Stomach smooth muscle (tissue), 2 donors: Measurements from ENCODE around the gene KCNAB2.
"Not testable (repeated sequence)": the region's sequence is repeated elsewhere in the genome, so short reads cannot be mapped to it uniquely, and the experiment has no call there.

Experiments used
- H3K27ac ChIP-seq: one replicate; pipeline ENCODE4 v1.7.0; 2013; ENCODE audit warnings: mild to moderate bottlenecking, low read length, inconsistent platforms
- H3K27me3 ChIP-seq, 2 donors: one replicate each; pipeline ENCODE4 v1.7.0; 2013; ENCODE audit warnings: low read length in 2 of 2; ENCODE audit not compliant: insufficient read depth in 2 of 2, control insufficient read depth in 1 of 2
- H3K36me3 ChIP-seq, 2 donors: one replicate each; pipeline ENCODE4 v1.7.0; 2013; ENCODE audit warnings: low read length in 2 of 2; ENCODE audit not compliant: control insufficient read depth in 2 of 2, insufficient read depth in 2 of 2
- H3K4me1 ChIP-seq: one replicate; pipeline ENCODE4 v1.7.0; 2013; ENCODE audit warnings: low read length; ENCODE audit not compliant: control insufficient read depth, insufficient read depth
- H3K4me3 ChIP-seq, 2 donors: one replicate each; pipeline ENCODE4 v1.7.0; 2013; ENCODE audit warnings: low read length in 2 of 2
- H3K9ac ChIP-seq, 2 donors: one replicate each; pipeline ENCODE4 v1.7.0; 2013; ENCODE audit warnings: low read length in 2 of 2, mild to moderate bottlenecking in 1 of 2
- H3K9me3 ChIP-seq, 2 donors: one replicate each; pipeline ENCODE4 v1.7.0; 2013; ENCODE audit warnings: low read length in 2 of 2; ENCODE audit not compliant: control insufficient read depth in 2 of 2
- donor health status: healthy.
- donor health status: Pancreatic carcinoma.

Gene KCNAB2

DNA sequence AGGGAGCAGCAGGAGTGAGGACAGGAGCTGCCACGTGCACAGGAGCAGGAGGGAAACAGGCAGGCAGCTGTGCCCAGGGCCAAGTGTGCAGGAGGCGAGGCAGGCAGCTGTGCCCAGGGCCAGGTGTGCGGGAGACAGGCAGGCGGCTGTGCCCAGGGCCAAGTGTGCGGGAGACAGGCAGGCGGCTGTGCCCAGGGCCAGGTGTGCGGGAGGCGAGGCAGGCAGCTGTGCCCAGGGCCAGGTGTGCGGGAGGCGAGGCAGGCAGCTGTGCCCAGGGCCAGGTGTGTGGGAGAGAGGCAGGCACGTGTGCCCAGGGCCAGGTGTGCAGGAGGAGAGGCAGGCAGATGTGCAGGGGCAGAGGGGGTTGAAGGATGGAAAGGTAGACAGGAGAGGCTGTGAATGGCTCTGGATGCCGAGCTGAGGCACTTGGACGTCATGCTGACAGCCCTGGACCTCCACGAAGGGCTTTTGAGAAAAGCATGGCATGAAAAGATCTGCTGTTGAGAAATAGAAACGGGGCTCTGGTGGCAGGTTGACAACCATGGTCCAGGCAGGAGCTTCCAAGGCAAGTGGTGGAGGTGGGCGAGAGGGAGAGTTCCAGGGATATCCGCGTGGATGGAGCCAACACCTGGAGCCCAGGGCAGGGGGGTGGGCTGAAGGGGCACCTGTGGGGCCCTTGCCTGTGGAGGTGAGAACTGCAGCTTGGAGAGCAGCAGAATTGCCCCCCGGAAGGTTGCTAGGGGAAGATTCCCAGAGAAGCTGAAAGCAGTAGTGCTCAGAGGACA is 34.3 kb upstream of the KCNAB2 start:
- H3K27ac ChIP-seq = no peak overlapping the region
- H3K4me1 ChIP-seq = no peaks in the 10 kb centered on the region
- no peaks in the 10 kb centered on the region for H3K9me3 ChIP-seq
- H3K36me3 ChIP-seq = no peaks in the 10 kb centered on the region
- H3K27me3 ChIP-seq = no peaks in the 10 kb centered on the region
- H3K9ac ChIP-seq = no peak overlapping the region
- no peak overlapping the region for H3K4me3 ChIP-seq

DNA sequence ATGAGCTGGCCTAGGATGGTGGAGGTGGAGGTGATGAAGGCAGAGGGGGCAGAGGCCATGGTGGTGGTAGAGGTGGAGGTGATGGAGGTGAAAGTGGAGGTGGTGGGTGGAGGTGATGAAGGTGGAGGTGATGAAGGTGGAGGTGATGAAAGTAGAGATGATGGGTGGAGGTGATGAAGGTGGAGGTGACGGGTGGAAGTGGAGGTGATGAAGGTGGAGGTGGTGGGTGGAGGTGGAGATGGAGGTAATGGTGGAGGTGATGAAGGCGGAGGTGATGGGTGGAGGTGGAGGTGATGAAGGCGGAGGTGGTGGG is 33.8 kb upstream of the KCNAB2 start:
- H3K4me3 ChIP-seq = no peak overlapping the region
- H3K27me3 ChIP-seq = no peaks in the 10 kb centered on the region
- no peak overlapping the region for H3K27ac ChIP-seq
- no peaks in the 10 kb centered on the region for H3K4me1 ChIP-seq
- no peak overlapping the region for H3K9ac ChIP-seq
- no peaks in the 10 kb centered on the region for H3K36me3 ChIP-seq
- no peaks in the 10 kb centered on the region for H3K9me3 ChIP-seq

GRCh38 chr1:6012529-6013318 is 33.0 kb upstream of the KCNAB2 start:
- Histone ChIP-seq H3K4me3 (no peak overlapping the region), H3K36me3 (no peaks in the 10 kb centered on the region), H3K9me3 (no peaks in the 10 kb centered on the region), H3K27ac (no peak overlapping the region), H3K4me1 (no peaks in the 10 kb centered on the region), H3K9ac (no peak overlapping the region), H3K27me3 (no peaks in the 10 kb centered on the region)

- no peak overlapping the region for H3K9ac ChIP-seq
- no peak overlapping the region for H3K4me3 ChIP-seq
- H3K27ac ChIP-seq = no peak overlapping the region
- H3K36me3 ChIP-seq = no peaks in the 10 kb centered on the region
- H3K9me3 ChIP-seq = no peaks in the 10 kb centered on the region
- no peaks in the 10 kb centered on the region for H3K4me1 ChIP-seq
- no peaks in the 10 kb centered on the region for H3K27me3 ChIP-seq
Measured at GRCh38 chr1:6013491-6013890, 32.2 kb upstream of the KCNAB2 start.

DNA sequence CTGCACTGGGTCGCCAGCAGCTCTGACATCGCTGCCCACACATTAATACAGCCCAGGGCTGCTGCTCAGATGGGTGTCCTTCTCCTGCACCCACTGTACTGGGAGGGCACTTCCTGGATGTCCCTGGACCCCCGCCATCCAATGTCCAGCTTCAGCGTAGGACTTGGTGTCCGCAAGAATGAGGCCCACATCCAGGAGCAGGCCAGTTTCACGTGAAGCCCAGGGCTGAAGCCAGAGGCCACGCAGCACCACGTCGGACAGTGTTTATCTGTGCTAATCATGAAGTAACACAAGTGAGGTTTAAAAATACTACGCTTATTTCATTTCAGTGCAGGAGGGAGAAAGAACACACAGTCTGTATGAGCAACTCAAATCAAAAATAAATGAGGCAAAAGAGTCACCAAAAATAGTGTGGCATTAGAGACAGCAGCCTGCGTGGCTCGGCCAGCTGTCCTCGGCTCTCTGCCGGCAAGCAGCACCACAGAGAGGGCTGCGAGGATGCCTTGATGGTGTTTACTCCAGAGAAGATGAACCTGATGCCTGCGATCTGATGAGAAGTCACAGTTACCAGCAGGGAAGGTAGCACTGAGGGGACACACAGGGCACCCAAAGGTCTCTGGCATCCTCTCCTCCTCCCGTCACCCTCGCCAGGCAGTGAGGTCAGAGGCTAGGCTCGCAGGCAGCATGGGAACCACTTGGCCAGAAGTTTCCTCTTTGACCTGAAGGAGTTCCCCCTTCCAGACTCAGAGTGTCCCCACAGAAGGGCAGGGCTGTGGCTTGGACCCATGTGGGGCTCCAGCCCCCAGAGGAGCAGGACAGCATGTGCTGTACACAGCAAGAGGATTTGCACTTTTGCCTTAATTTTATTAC is 31.3 kb upstream of the KCNAB2 start:
- Histone ChIP-seq H3K4me1 (no peaks in the 10 kb centered on the region), H3K9ac (no peak overlapping the region), H3K27ac (no peak overlapping the region), H3K36me3 (no peaks in the 10 kb centered on the region), H3K9me3 (no peaks in the 10 kb centered on the region), H3K27me3 (no peaks in the 10 kb centered on the region), H3K4me3 (no peak overlapping the region)

- H3K9ac ChIP-seq = no peak overlapping the region
- no peaks in the 10 kb centered on the region for H3K4me1 ChIP-seq
- H3K9me3 ChIP-seq = no peaks in the 10 kb centered on the region
- H3K27ac ChIP-seq = no peak overlapping the region
- H3K27me3 ChIP-seq = no peaks in the 10 kb centered on the region
- no peak overlapping the region for H3K4me3 ChIP-seq
- no peaks in the 10 kb centered on the region for H3K36me3 ChIP-seq
Measured at GRCh38 chr1:6016191-6016865, 29.4 kb upstream of the KCNAB2 start.

DNA sequence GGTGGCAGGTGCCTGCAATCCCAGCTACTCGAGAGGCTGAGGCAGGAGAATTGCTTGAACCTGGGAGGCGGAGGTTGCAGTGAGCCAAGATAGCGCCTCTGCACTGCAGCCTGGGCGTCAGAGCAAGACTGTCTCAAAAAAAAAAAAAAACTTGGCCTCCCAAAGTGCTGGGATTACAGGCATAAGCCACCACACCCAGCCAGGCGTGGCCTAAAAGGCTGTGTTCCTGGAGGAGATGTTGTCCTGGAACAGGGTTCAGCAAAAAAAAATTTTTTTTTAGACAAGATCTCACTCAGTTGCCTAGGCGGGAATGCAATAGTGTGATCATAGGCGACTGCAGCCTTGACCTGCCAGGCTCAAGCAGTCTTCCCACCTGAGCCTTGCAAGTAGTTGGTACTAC is 28.0 kb upstream of the KCNAB2 start:
- H3K27me3 ChIP-seq, H3K9ac ChIP-seq, H3K36me3 ChIP-seq, H3K27ac ChIP-seq, H3K9me3 ChIP-seq, H3K4me3 ChIP-seq, H3K4me1 ChIP-seq: not testable (repeated sequence)

GRCh38 chr1:6019166-6019845 is 26.4 kb upstream of the KCNAB2 start:
- Histone ChIP-seq H3K9ac (no peak overlapping the region), H3K9me3 (no peaks in the 10 kb centered on the region), H3K27me3 (no peaks in the 10 kb centered on the region), H3K36me3 (no peaks in the 10 kb centered on the region), H3K27ac (no peak overlapping the region), H3K4me1 (no peaks in the 10 kb centered on the region), H3K4me3 (no peak overlapping the region)

- peaks cover 6% of the 10 kb centered on the region for H3K4me1 ChIP-seq
Measured at GRCh38 chr1:6022193-6022592, 23.5 kb upstream of the KCNAB2 start.

GRCh38 chr1:6023346-6023745 is 22.3 kb upstream of the KCNAB2 start:
- Histone ChIP-seq H3K27ac (no peak overlapping the region), H3K27me3 (peaks cover 0 to 2% of the 10 kb centered on the region in 2 donors), H3K9ac (no peak overlapping the region), H3K4me1 (peaks cover 6% of the 10 kb centered on the region), H3K9me3 (no peaks in the 10 kb centered on the region), H3K4me3 (no peak overlapping the region), H3K36me3 (no peaks in the 10 kb centered on the region)

More at GRCh38 chr1:6022193-6022592, 23.5 kb upstream of the KCNAB2 start:
- H3K27me3 ChIP-seq = peaks cover 0 to 2% of the 10 kb centered on the region in 2 donors
- no peak overlapping the region for H3K9ac ChIP-seq
- H3K4me3 ChIP-seq = no peak overlapping the region
- H3K36me3 ChIP-seq = no peaks in the 10 kb centered on the region
- no peak overlapping the region for H3K27ac ChIP-seq
- no peaks in the 10 kb centered on the region for H3K9me3 ChIP-seq
